Measurements from ENCODE around the gene NECAB2. TPM values are rescaled to one million over a fixed set of nuclear protein-coding genes. Genes with fewer than 3 reads are reported as not detected.

Gene NECAB2
- total RNA-seq, 1 donor from 2014 or later = not detected

GRCh38 chr16:83932955-83933673 lies 34.9 kb upstream of the NECAB2 start:
- intact Hi-C loops (cut with DNase I) = no loop called here
- Histone ChIP-seq H3K27me3 (no peaks in the 10 kb centered on the region), H3K4me1 (no peaks in the 10 kb centered on the region), H3K27ac (no peak overlapping the region), H3K9me3 (no peaks in the 10 kb centered on the region), H3K4me3 (no peak overlapping the region), H3K36me3 (no peaks in the 10 kb centered on the region)
- DNase-seq (ENCODE audit: extremely low spot score in 2 of 2) = no peak
- TF ChIP-seq, protein P1, sequence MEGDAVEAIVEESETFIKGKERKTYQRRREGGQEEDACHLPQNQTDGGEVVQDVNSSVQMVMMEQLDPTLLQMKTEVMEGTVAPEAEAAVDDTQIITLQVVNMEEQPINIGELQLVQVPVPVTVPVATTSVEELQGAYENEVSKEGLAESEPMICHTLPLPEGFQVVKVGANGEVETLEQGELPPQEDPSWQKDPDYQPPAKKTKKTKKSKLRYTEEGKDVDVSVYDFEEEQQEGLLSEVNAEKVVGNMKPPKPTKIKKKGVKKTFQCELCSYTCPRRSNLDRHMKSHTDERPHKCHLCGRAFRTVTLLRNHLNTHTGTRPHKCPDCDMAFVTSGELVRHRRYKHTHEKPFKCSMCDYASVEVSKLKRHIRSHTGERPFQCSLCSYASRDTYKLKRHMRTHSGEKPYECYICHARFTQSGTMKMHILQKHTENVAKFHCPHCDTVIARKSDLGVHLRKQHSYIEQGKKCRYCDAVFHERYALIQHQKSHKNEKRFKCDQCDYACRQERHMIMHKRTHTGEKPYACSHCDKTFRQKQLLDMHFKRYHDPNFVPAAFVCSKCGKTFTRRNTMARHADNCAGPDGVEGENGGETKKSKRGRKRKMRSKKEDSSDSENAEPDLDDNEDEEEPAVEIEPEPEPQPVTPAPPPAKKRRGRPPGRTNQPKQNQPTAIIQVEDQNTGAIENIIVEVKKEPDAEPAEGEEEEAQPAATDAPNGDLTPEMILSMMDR (IDR thresholded peaks at IDR 0.05) = no peak
- TF ChIP-seq POLR2AphosphoS5 (IDR thresholded peaks at IDR 0.05; ENCODE audit: insufficient read depth in 1 of 2, low read depth in 1 of 2) = no peak
- no peak for TF ChIP-seq POLR2A (IDR thresholded peaks at IDR 0.05)

DNA sequence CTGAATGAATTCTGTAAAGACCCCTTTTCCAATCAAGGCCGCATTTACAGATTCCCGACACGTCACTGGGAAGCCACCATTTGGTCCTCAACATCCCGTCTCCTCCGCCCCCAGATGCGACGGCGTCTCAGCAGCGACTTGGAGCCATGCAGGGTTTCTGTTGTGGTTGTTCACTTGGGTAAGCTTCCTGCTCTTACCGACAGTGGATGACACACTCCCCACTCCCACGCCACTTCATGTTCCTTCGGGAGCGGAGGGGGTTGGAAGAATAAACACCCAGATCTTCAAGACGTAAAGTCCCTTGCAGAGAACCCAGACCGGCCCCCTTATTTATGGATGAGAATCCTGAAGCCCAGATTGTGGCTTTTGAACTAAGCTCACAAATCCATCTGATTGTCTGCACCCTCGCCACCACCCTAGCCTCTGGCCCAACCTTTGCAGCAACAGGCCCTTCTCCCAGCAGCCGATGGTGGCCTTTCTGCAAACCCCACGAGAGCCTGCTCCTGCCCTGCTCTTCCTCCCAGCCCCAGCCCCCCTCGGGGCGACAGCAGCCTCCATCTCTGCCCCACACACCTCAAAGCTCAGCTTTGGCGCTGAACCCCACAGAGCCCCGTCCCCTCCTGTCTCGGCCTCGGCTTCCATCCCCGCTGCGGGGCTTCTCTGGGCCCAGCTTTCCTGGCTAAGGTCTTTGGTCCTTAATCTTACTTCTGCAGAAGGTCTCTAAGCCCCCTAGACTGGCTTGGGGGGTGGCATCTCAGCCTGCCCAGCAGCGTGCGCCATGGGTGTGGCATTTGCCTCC lies 34.0 kb upstream of the NECAB2 start:
- H3K4me3 ChIP-seq = no peak overlapping the region
- H3K9me3 ChIP-seq = no peaks in the 10 kb centered on the region
- TF ChIP-seq POLR2AphosphoS5 (IDR thresholded peaks at IDR 0.05; ENCODE audit: insufficient read depth in 1 of 2, low read depth in 1 of 2) (no peak), POLR2A (IDR thresholded peaks at IDR 0.05) (no peak)
- TF ChIP-seq, protein P1 (IDR thresholded peaks at IDR 0.05) = no peak
- no peak for DNase-seq (ENCODE audit: extremely low spot score in 2 of 2)
- H3K4me1 ChIP-seq = no peaks in the 10 kb centered on the region
- no peaks in the 10 kb centered on the region for H3K36me3 ChIP-seq
- H3K27me3 ChIP-seq = no peaks in the 10 kb centered on the region
- intact Hi-C loops (cut with DNase I) = no loop called here
- no peak overlapping the region for H3K27ac ChIP-seq

GRCh38 chr16:83934684-83934977 lies 33.4 kb upstream of the NECAB2 start:
- DNase-seq (ENCODE audit: extremely low spot score in 2 of 2) = no peak
- H3K36me3 ChIP-seq = no peaks in the 10 kb centered on the region
- H3K27me3 ChIP-seq = no peaks in the 10 kb centered on the region
- no peak overlapping the region for H3K4me3 ChIP-seq
- no peak for TF ChIP-seq POLR2A (IDR thresholded peaks at IDR 0.05)
- TF ChIP-seq, protein P1 (IDR thresholded peaks at IDR 0.05) = no peak
- no peak for TF ChIP-seq POLR2AphosphoS5 (IDR thresholded peaks at IDR 0.05; ENCODE audit: insufficient read depth in 1 of 2, low read depth in 1 of 2)
- no peaks in the 10 kb centered on the region for H3K4me1 ChIP-seq
- no peaks in the 10 kb centered on the region for H3K9me3 ChIP-seq
- no peak overlapping the region for H3K27ac ChIP-seq
- intact Hi-C loops (cut with DNase I) = no loop called here

DNA sequence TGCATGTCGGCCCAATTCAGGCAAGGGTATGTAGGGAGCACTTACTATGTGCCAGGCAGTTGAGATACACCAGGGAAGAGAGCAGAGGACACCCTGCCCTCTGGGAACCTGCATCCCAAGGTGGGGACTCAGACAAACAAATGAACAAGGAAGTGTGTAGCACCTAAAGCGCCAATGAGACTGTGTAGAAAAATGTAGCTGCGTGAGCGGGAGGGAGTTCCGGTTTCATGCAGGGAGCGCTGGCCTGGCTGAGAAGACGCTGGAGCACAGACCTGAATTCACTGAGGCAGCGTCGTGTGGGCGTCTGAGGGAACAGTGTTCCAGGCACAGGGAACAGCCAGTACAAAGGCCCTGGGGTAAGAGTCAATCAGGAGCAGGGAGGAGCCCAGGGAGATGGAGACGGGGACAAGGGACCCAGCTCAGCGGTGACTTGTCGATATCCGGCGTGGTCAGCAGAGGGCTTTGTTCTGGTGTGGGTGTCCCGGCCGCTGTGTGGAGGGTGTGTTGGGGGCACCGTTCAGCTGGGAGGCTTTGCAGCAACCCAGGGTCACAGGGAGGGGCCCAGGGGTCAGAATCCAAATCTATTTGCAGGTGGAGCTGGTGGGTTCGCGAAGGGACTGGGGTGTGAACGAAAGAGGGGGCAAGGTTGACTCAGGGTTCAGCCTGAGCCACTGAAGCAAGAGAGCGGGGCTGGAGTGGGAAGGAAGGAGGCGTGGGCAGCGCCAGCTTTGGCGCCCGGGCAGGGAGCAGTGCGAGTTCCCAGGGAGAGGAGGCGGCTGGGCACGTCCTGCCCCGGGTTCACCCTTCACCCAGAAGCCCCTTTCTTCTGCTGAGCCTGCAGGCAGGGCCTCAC lies 32.8 kb upstream of the NECAB2 start:
- Histone ChIP-seq H3K9me3 (no peaks in the 10 kb centered on the region), H3K27me3 (no peaks in the 10 kb centered on the region), H3K4me3 (no peak overlapping the region), H3K36me3 (no peaks in the 10 kb centered on the region), H3K27ac (no peak overlapping the region), H3K4me1 (no peaks in the 10 kb centered on the region)
- TF ChIP-seq, protein P1 (IDR thresholded peaks at IDR 0.05) = no peak
- no peak for TF ChIP-seq POLR2A (IDR thresholded peaks at IDR 0.05)
- TF ChIP-seq POLR2AphosphoS5 (IDR thresholded peaks at IDR 0.05; ENCODE audit: insufficient read depth in 1 of 2, low read depth in 1 of 2) = no peak
- intact Hi-C loops (cut with DNase I) = no loop called here
- no peak for DNase-seq (ENCODE audit: extremely low spot score in 2 of 2)

Measured in vagina (tissue), 2 donors.